Neural crest cell (in vitro differentiated cells): ENCODE data around the gene MAP3K20. TPM values are rescaled to one million over a fixed set of nuclear protein-coding genes. Genes with fewer than 3 reads are reported as not detected.

Experiments
- DNase-seq: peaks from one replicate; pipeline ENCODE4 v3.0.0; 2021; ENCODE audit warnings: low read depth, mixed read lengths, low spot score
- H3K27ac Mint-ChIP-seq: one replicate; pipeline ENCODE4 v1.8.0; 2021; ENCODE audit warnings: mild to moderate bottlenecking, mixed read lengths; ENCODE audit not compliant: unreplicated experiment
- H3K27me3 Mint-ChIP-seq: 2 replicates; pipeline ENCODE4 v1.8.0; 2021; ENCODE audit warnings: low read depth, mild to moderate bottlenecking, mixed read lengths
- H3K36me3 Mint-ChIP-seq: 2 replicates; pipeline ENCODE4 v1.8.0; 2021; ENCODE audit warnings: low read depth, mild to moderate bottlenecking, mixed read lengths
- H3K4me1 Mint-ChIP-seq: 2 replicates; pipeline ENCODE4 v1.8.0; 2021; ENCODE audit warnings: mixed read lengths
- H3K4me3 Mint-ChIP-seq: one replicate; pipeline ENCODE4 v1.8.0; 2021; ENCODE audit warnings: mild to moderate bottlenecking, mixed read lengths
- H3K9me3 Mint-ChIP-seq: 2 replicates; pipeline ENCODE4 v1.8.0; 2021; ENCODE audit warnings: mixed read lengths
- CTCF ChIP-seq: fragments of 200-600 bp; sonication (generic); conservative IDR thresholded peaks from 2 replicates; pipeline ENCODE4 v1.5.0; 2021; ENCODE audit warnings: antibody characterized with exemption, mild to moderate bottlenecking
- total RNA-seq: library from RNA; stranded (reverse); gene quantifications from 2 replicates; pipeline ENCODE4 v1.2.1, GENCODE V29; 2021

MAP3K20 gene
- total RNA-seq, 1 donor from 2014 or later = 27.6 TPM

GRCh38 chr2:173109253-173110188 is 33.9 kb downstream of the MAP3K20 start:
- no peak overlapping the region for H3K4me3 Mint-ChIP-seq
- H3K4me1 Mint-ChIP-seq = no peaks in the 10 kb centered on the region
- no peak for DNase-seq
- H3K9me3 Mint-ChIP-seq = peaks cover 25% of the 10 kb centered on the region
- no peak for TF ChIP-seq CTCF
- H3K36me3 Mint-ChIP-seq = peaks cover 39% of the 10 kb centered on the region
- H3K27me3 Mint-ChIP-seq = no peaks in the 10 kb centered on the region
- no peak overlapping the region for H3K27ac Mint-ChIP-seq

- H3K9me3 Mint-ChIP-seq = peaks cover 27% of the 10 kb centered on the region
- H3K4me3 Mint-ChIP-seq = no peak overlapping the region
- DNase-seq = no peak
- no peaks in the 10 kb centered on the region for H3K4me1 Mint-ChIP-seq
- H3K27me3 Mint-ChIP-seq = no peaks in the 10 kb centered on the region
- no peak for TF ChIP-seq CTCF
- H3K27ac Mint-ChIP-seq = no peak overlapping the region
- H3K36me3 Mint-ChIP-seq = peaks cover 34% of the 10 kb centered on the region
Measured at GRCh38 chr2:173117678-173118077, 42.0 kb downstream of the MAP3K20 start.

- DNase-seq = no peak
- Mint-ChIP-seq H3K4me3 (no peak overlapping the region), H3K27ac (no peak overlapping the region), H3K36me3 (peaks cover 34% of the 10 kb centered on the region), H3K9me3 (peaks cover 20% of the 10 kb centered on the region), H3K27me3 (no peaks in the 10 kb centered on the region), H3K4me1 (no peaks in the 10 kb centered on the region)
- TF ChIP-seq CTCF = no peak
Measured at GRCh38 chr2:173118395-173118794, 42.7 kb downstream of the MAP3K20 start.

- Mint-ChIP-seq H3K27ac (no peak overlapping the region), H3K4me1 (no peaks in the 10 kb centered on the region), H3K4me3 (no peak overlapping the region), H3K36me3 (peaks cover 26% of the 10 kb centered on the region), H3K27me3 (no peaks in the 10 kb centered on the region), H3K9me3 (peaks cover 14% of the 10 kb centered on the region)
- TF ChIP-seq CTCF = no peak
- DNase-seq = no peak
Measured at GRCh38 chr2:173119069-173119807, 43.6 kb downstream of the MAP3K20 start.

- no peak for DNase-seq
- no peaks in the 10 kb centered on the region for H3K4me1 Mint-ChIP-seq
- H3K9me3 Mint-ChIP-seq = peaks cover 7% of the 10 kb centered on the region
- no peak overlapping the region for H3K4me3 Mint-ChIP-seq
- H3K27ac Mint-ChIP-seq = no peak overlapping the region
- no peak for TF ChIP-seq CTCF
- peaks cover 20% of the 10 kb centered on the region for H3K36me3 Mint-ChIP-seq
- H3K27me3 Mint-ChIP-seq = no peaks in the 10 kb centered on the region
Measured at GRCh38 chr2:173119944-173120343, 44.3 kb downstream of the MAP3K20 start.
